T-helper 2 cell (primary cell): ENCODE data around the gene OR4S2.

ENCODE experiments used
- DNase-seq, 5 experiments: peaks; one replicate each; pipeline versions ENCODE4 v3.0.0 to v3.0.0-alpha.2; 2012 to 2022
- total RNA-seq, 2 donors: gene quantifications; one replicate each; lab custom pipeline; 2026; lab: John Stamatoyannopoulos, UW

Gene OR4S2
- 0 reads per million in 2 donors for total RNA-seq

DNA sequence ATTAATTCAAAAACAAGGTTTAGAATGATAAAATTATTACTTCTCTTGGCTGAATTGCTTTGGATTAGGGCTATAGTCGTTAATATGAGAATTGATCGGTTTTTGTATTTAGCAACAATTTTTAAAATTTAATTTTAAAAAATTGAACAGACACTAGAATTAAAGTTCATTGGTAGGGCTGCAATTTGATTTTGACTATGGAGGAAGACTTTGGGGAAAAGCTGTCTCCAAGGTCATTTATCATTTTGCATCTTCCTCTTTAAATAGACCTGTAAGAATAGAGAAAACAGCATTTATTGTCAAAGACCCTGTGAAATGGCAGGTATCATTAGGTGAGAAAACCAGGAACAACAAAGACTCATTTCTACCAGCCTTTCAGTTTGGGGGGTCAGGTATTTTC is at the start of gene OR4S2:
Gene OR4S2 (plus strand): TSS at position 301 of the 400 bp plus-strand sequence. CDS start 2,577 bp downstream, outside the sequence.
- no peak for DNase-seq

DNA sequence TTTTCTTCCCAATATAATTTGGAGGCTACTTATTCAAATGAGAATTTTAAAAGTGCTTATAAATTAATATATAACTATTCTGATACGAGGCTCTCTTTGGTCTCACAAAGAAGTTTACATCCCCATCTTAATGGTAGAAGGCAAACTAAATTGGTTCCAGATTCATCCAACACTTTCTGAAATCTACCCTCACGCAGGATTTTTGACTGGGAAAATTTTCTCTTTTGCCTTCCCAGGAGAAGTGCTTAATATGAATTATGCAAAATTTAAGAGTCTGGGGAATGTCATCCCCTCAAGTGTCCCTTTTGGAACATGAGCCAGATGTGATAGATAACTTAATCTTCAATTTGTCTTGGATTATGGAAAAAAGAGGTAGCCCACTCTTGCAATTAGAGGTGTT is 40.6 kb upstream of the OR4S2 start, which contains the start of gene OR4C11:
Gene OR4C11 (minus strand): TSS at position 101 of the 400 bp plus-strand sequence. CDS start 3,272 bp downstream, outside the sequence.
- DNase-seq = no peak

DNA sequence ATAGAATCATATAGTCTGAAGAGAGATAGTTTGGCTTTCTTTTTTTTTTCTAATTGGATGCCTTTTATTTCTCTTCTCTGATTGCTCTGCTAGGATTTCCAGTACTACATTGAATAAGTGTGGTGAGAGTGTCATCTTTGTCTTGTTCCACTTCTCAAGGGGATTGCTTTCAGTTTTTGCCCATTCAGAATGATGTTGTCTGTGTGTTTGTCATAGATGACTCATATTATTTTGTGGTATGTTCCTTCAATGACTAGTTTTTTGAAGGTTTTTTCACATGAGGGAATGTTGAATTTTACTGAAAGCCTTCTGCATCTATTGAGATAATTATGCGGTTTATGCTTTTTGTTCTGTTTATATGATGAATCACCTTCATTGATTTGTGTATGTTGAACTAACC is 23.6 kb upstream of the OR4S2 start:
- no peak for DNase-seq

DNA sequence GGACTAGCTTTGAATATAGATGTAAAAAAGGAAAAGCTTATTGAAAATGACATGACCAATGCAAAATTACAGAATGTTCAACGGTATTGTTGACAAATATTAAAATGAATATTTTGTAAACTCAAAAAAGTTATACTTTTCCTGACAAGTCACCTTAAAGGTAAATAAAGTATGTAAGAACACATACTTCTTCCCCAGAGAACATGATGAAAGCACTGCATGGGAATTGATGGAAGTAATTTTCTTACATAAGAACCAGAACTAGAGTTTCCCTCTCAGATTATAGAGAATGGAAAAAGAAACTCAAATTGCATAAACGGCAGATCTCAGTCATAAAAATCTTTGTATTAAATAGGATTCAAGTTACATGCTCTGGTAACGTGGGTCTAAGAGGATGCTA is 13.3 kb upstream of the OR4S2 start, which contains the start of gene OR4P4:
Gene OR4P4 (plus strand): TSS at position 301 of the 400 bp plus-strand sequence.
- no peak for DNase-seq

- DNase-seq = no peak
Observed at GRCh38 chr11:55652560-55652959, 4.4 kb downstream of the OR4S2 start.

DNA sequence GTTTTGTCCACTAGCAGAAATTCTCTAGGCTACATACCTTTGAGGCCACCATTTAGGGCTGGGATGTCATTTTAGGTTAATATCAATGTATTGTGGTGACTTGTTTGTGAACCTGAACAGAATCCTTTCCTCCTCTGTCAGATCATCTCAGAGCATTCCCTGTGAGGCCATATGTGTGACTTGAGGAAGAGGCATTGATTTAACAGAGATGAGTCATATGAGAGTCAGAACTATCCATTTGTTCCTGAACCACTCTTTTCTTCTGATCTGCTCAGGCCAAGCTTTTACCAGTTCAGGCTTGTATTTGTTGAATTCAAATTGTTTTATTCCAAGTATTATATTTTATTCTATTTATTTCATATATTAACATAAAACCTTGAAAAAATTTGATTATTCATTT is 7.0 kb downstream of the OR4S2 start:
- no peak for DNase-seq

GRCh38 chr11:55658031-55658573 is 10.0 kb downstream of the OR4S2 start:
- DNase-seq = no peak

- DNase-seq = no peak
Observed at GRCh38 chr11:55658608-55659007, 10.5 kb downstream of the OR4S2 start.

GRCh38 chr11:55661901-55662300 is 13.8 kb downstream of the OR4S2 start, which contains the start of gene OR4C6:
TSS of gene OR4C6 (plus strand) at chr11:55662201. CDS start at chr11:55665167, 2,966 bp downstream.
- no peak for DNase-seq

DNA sequence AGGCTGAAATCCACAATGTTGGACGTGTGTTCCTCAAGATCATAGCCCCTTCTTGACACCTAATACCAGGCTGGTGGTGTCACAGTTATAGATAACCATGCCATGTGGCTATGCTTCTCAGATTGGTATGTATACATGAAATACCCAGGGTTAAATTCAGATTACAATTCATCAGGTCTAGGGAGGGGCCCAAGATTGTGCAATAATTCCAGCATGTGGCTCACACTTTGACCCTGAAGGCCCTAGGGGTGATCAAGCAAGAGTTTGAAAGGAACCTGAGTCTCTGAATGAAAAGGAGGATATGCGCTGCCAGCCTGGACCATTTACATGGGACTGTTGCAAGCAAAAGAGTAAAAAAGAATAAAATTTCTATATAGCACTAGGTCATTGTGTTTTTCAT is 21.2 kb downstream of the OR4S2 start:
- DNase-seq = no peak

DNA sequence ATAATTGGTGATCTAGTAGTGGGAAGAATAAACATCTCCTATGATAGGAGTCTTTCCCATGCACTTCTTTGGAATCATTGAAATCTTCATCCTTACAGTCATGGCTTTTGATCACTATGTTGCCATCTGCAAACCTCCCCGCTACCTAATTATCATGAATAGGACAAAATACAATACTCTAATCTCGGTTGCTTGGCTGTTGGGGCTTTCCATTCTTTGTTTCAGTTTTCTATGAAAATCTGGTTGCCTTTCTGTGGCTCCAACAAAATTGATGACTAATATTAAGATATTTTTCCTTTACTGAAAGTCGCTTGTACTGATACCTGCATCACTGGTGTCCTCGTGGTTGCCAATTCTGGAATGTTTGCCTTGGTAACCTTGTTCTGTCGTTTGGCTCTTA is 25.7 kb downstream of the OR4S2 start:
- DNase-seq = no peak

GRCh38 chr11:55697817-55698216 is 49.7 kb downstream of the OR4S2 start:
- no peak for DNase-seq

GRCh38 chr11:55701429-55701828 is 53.3 kb downstream of the OR4S2 start:
- DNase-seq = no peak
